IPS-NIHi7 (cell line): ENCODE measurements around the gene OR52B6.
"Not testable (repeated sequence)": the region's sequence is repeated elsewhere in the genome, so short reads cannot be mapped to it uniquely, and the experiment has no call there.

Source experiments
- DNase-seq: peaks from one replicate; pipeline ENCODE4 v3.0.0; 2012; ENCODE audit warnings: mixed read lengths; ENCODE audit errors: extremely low spot score

The OR52B6 gene

GRCh38 chr11:5596607-5597201 lies 16.0 kb downstream of the OR52B6 start, which contains the start of gene TRIM6:
TRIM6 (plus strand) TSS chr11:5596637; CDS start chr11:5596898, 261 bp downstream.
- peak; percentile 70 for DNase-seq

- peak; percentile 18 for DNase-seq
Observed at GRCh38 chr11:5597953-5598352, 17.3 kb downstream of the OR52B6 start.

DNA sequence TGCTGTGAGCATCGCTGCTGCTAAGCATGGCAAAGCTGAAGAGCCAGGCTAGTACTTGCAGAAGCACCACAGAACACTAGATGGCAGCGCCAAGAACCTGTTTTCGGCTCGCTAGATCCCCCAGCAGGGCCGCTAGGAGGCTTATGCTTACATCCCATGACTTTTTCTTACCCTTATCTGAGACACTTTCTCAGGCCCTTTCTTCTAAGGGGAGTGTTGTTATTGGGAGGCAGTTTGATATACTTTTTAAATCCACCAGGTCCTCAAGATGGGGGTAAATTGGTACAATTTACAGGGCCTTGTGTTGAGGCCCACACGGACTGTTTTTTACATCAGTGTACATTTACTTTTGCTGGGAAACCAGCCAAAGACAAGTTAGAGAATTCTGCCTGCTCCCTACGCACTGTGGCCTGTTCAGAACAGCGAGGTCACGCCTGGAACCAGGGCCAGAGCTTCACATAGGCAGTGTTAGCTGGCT lies 19.7 kb downstream of the OR52B6 start:
- peak; percentile 76 for DNase-seq

- DNase-seq, result not testable (repeated sequence)
Observed at GRCh38 chr11:5602791-5603190, 22.1 kb downstream of the OR52B6 start.

GRCh38 chr11:5603326-5603725 lies 22.6 kb downstream of the OR52B6 start:
- DNase-seq, result no peak

DNA sequence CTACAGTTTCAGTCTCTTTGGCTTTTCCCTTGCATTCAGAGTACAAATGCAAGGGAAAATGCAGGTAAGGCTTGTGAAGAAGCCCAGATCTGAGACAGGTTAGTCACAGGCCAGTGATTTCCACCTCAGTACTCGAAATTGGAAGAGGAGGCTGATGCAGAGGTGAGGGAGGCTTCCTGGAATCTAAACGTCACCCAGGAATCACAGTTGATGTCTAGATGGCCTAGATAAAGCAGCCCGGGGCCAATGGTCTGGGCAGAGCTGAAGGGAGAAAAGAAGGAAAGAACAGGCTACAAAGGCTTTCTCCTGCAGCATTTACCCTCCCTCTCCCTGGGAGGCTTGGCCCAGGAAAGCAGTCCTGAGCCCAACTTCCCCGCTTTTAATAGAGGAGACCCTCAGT lies 24.2 kb downstream of the OR52B6 start:
- no peak for DNase-seq

DNA sequence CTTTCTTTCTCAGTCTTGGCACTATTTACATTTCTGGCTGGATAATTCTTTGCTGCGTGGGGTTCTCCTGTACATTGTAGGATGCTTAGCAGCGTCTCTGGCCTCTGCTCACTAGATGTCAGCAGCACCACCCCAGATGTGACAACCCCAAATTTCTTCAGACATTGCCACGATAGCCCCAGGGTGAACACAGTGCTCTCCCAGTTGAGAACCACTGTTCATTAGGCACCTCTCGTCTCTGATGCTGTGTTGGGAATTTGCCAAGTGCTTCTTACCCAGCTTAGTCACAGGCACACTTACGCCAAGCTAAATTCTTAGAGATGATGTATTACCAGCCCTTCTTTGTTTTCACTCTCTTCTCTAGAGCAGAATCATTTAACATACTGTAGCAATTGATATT lies 25.2 kb downstream of the OR52B6 start:
- DNase-seq, result no peak

DNA sequence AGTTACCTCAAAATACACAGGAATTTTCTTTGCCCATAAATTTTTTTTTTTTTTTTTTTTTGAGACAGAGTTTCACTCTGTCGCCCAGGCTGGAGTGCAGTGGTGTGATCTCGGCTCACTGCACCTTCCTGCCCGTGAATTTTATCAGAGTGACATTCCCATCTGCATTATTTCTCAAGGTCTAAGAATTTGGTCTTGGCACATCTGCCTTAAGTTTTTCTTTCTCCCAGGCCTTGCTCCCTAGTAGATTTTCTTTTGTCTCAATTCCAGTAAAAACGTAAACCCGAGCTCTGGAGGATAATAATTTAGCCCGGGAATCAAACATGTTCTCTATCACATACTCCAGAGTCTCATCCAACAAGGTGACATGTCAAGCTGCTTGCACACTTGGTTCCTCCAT lies 28.1 kb downstream of the OR52B6 start:
- no peak for DNase-seq

DNA sequence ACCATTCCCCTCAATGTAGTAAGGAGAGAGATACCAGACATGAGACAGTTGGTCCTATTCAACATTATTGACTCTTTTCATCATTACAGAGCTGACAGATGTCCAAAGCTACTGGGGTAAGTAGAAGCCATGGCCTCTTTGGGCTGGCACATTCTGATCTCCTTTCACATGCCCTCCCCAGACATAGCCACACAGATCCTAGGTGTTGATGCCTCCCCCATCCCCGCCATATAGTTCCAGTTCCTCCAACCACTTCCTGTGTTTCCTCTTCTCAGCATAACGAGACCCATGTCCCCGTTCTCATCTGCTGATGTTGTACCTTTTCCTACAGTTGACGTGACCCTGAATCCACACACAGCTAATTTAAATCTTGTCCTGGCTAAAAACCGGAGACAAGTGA lies 29.8 kb downstream of the OR52B6 start:
- DNase-seq, result no peak

DNA sequence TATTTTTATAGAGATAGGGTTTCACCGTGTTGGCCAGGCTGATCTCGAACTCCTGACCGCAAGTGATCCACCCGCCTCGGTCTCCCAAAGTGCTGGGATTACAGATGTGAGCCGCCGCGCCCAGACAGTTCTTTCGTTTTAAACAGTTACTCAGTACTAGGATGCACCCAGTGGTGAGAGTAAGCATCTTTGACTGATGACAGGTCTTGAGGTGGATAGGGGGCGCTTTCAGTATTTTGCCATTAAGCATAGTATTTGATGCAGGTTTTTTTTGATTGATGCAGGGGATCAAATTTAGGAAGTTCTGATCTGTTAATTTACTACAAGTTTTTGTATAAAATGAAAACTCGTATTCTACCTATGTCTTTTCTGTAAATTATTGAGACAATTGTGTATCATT lies 30.9 kb downstream of the OR52B6 start:
- peak; percentile 26 for DNase-seq

DNA sequence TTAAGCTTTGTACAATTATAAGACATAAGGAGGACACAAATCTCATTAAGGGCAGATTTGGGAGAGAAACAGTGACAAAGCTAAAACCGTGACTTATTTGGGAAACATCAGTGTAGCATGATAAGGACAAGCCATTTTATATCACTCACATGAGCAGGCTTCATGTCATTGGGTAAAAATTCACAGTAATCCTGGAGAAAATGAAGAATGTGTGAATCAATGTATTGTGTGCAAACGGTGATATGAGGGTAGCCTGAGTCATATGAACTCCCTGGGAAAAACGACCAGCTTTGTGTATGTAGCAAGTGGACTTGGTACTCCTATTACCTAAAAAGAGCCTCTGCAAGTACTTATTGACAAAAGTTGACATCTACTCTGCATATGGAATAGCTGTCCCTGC lies 38.1 kb downstream of the OR52B6 start:
- DNase-seq, result no peak

GRCh38 chr11:5620651-5621521 lies 40.2 kb downstream of the OR52B6 start:
- peak; percentile 14 for DNase-seq

DNA sequence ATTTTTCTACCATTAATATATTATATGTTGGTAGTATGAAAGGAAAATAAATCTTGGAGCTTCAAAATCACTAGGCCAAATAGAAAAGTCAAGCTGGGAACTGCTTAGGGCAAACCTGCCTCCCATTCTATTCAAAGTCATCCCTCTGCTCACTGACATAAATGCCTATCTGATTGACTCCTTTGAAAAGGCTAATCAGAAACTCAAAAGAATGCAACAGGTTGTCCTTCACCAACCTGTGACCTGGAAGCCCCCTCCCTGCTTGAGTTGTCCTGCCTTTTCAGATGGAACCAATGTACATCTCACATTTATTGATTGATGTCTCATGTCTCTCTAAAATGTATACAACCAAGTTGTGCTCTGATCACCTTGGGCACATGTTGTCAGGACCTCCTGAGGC lies 40.9 kb downstream of the OR52B6 start:
- DNase-seq, result no peak

DNA sequence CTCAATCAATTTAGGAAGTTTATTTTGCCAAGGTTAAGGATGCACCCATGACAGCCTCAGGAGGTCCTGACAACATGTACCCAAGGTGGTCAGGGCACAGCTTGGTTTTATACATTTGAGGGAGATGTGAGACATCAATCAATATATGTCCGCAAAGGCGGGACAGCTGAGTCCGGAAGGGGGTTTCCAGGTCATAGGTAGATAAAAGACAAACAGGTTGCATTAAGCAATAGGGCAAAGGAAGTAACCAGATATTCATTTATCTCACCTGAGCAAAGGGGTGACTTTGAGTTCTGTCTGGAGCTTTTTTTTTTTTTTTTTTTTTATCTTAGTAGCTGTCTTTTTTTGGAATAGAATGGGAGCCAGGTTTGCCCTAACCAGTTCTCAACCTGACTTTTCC lies 42.1 kb downstream of the OR52B6 start:
- DNase-seq, result no peak

- peak; percentile 72 for DNase-seq
Observed at GRCh38 chr11:5624489-5625279, 44.0 kb downstream of the OR52B6 start, which contains the start of gene TRIM34. TRIM34 (plus strand) TSS chr11:5625001; CDS start chr11:5632332, 7,331 bp downstream.

- DNase-seq, result no peak
Observed at GRCh38 chr11:5625281-5625680, 44.6 kb downstream of the OR52B6 start.

DNA sequence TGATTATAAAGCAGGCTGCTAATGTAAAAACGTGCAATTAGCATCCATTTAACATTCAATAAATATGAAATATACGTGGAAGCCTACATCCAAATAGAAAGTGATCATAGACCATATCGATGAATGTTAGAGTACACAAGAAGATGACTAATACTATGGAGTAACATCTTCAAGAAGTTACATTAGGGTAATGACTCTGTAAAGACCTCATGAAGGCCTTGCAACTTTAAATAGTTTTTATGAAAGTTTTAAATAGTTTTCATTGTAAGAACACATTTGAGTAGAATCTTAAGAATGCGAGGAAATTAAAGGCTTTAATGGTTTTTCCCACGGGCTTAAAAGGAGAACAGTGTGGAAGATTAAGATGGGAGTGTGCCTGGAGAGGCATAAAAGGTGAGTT lies 45.5 kb downstream of the OR52B6 start:
- no peak for DNase-seq

DNA sequence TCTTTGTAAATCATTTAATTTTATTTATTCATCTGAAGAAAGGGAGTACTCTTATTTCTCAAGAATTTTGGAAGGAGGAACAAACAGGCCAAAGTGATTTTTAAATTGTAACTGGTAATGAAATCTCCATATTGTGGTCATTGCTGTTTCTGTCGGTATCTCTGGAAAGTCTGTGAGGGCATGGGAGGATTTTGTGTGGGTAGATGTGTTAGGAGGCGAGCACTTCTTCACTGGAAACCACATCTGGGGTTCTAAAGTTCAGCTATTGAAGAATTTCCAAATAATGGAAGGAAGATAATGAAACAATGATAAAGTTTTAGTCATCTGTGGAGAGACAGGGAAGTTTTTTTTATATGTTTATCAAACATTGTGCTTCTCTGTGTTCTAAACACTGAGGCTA lies 50.7 kb downstream of the OR52B6 start:
- DNase-seq, result no peak
